Airway epithelial cell (primary cell): ENCODE data around the gene PSEN1. TPM values are rescaled to one million over a fixed set of nuclear protein-coding genes. Genes with fewer than 3 reads are reported as not detected.

Experiments
- total RNA-seq: library from RNA; depleted of rRNA; stranded (reverse); fragments of >200 nt; gene quantifications from 2 replicates; pipeline ENCODE4 v1.2.3, GENCODE V29; 2015

Gene PSEN1
- total RNA-seq, result 34.0 and 36.7 TPM in 2 replicates

DNA sequence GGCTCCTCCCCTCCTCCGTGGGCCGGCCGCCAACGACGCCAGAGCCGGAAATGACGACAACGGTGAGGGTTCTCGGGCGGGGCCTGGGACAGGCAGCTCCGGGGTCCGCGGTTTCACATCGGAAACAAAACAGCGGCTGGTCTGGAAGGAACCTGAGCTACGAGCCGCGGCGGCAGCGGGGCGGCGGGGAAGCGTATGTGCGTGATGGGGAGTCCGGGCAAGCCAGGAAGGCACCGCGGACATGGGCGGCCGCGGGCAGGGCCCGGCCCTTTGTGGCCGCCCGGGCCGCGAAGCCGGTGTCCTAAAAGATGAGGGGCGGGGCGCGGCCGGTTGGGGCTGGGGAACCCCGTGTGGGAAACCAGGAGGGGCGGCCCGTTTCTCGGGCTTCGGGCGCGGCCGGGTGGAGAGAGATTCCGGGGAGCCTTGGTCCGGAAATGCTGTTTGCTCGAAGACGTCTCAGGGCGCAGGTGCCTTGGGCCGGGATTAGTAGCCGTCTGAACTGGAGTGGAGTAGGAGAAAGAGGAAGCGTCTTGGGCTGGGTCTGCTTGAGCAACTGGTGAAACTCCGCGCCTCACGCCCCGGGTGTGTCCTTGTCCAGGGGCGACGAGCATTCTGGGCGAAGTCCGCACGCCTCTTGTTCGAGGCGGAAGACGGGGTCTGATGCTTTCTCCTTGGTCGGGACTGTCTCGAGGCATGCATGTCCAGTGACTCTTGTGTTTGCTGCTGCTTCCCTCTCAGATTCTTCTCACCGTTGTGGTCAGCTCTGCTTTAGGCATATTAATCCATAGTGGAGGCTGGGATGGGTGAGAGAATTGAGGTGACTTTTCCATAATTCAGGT lies at the start of gene PSEN1:
Gene PSEN1 (plus strand): TSS at position 121 of the 839 bp plus-strand sequence. CDS start 11,513 bp downstream, outside the sequence.

GRCh38 chr14:73237219-73237785 lies 101.0 kb downstream of the PSEN1 start, which contains the start of gene PAPLN:
Gene PAPLN, plus strand, starts transcription at chr14:73237506. Its CDS starts 2,273 bp downstream, at chr14:73239779.

Other genes with a start within 250 kb of the PSEN1 start
- gene DPF3, start 242.4 kb upstream of the PSEN1 start, total RNA-seq, result 0.28 TPM in 1 of 2 replicates, not detected in the other
- 9.9 and 13.5 TPM in 2 replicates for gene DCAF4, start 210.0 kb upstream of the PSEN1 start, total RNA-seq
- 5.2 and 10.6 TPM in 2 replicates for gene ZFYVE1, start 109.4 kb upstream of the PSEN1 start, total RNA-seq
- 26.4 and 26.7 TPM in 2 replicates for gene RBM25, start 78.0 kb upstream of the PSEN1 start, total RNA-seq
- gene PAPLN, start 101.0 kb downstream of the PSEN1 start, total RNA-seq, result 3.4 and 3.7 TPM in 2 replicates